B cell (primary cell): ENCODE measurements around the gene CACNB4. TPM values are rescaled to one million over a fixed set of nuclear protein-coding genes. Genes with fewer than 3 reads are reported as not detected.

ENCODE experiments used
- ATAC-seq: fragments of 200-7000 bp; cut with Tn5 transposase; one replicate; pipeline ENCODE4 v1.10.0; 2021; ENCODE audit warnings: low read depth, mild to moderate bottlenecking, moderate number of reproducible peaks, moderate library complexity
- CTCF ChIA-PET: fragments of 350-600 bp; sonication (Branson Sonifier 250); formaldehyde crosslinking; loops from one replicate; lab custom pipeline; 2021; ENCODE audit warnings: antibody characterized with exemption, inconsistent platforms; lab: Charles Lee
- POLR2A ChIA-PET: fragments of 350-600 bp; sonication (Branson Sonifier 250); formaldehyde crosslinking; loops from one replicate; lab custom pipeline; 2021; ENCODE audit warnings: antibody characterized with exemption; lab: Charles Lee
- DNase-seq: peaks from one replicate; pipeline ENCODE4 v3.0.0; 2013
- H2AFZ ChIP-seq: 2 replicates; pipeline ENCODE4 v1.6.1; 2012; ENCODE audit warnings: mild to moderate bottlenecking, low read depth, low read length; ENCODE audit not compliant: insufficient read depth, poor library complexity, severe bottlenecking
- H3K27ac ChIP-seq, 2 donors: 1 replicate in 1 of 2; 2 replicates in 1 of 2; pipeline ENCODE4 v1.5.1; 2012 to 2013; ENCODE audit warnings: low read length in 2 of 2, mild to moderate bottlenecking in 2 of 2, moderate library complexity in 1 of 2
- H3K27me3 ChIP-seq, 4 experiments: fragments of 200-600 bp in 1 of 4; sonication (generic) in 1 of 4; replicated peaks in 1 of 4; 1 replicate in 2 of 4; 2 replicates in 2 of 4; pipeline versions ENCODE4 v1.6.1 to v1.7.0; 2013 to 2016; ENCODE audit warnings: low read length in 3 of 4, mild to moderate bottlenecking in 2 of 4, mixed read lengths in 1 of 4, moderate library complexity in 1 of 4; ENCODE audit not compliant: insufficient read depth in 4 of 4, control insufficient read depth in 3 of 4; ENCODE audit errors: control extremely low read depth in 1 of 4
- H3K36me3 ChIP-seq, 2 experiments: replicated peaks in 1 of 2; 1 replicate in 1 of 2; 2 replicates in 1 of 2; pipeline versions ENCODE4 v1.6.1 to v1.7.1; 2013; ENCODE audit warnings: low read length in 1 of 2; ENCODE audit not compliant: insufficient read depth in 2 of 2, control insufficient read depth in 1 of 2; ENCODE audit errors: control extremely low read depth in 1 of 2, extremely low read depth in 1 of 2
- H3K4me1 ChIP-seq, 2 donors: fragments of 200-600 bp in 1 of 2; sonication (generic) in 1 of 2; 1 replicate in 1 of 2; 2 replicates in 1 of 2; pipeline versions ENCODE4 v1.5.1 to v1.6.1; 2013 to 2017; ENCODE audit warnings: low read length in 2 of 2; ENCODE audit not compliant: control insufficient read depth in 2 of 2, insufficient read depth in 2 of 2
- H3K4me2 ChIP-seq: replicated peaks from 2 replicates; pipeline ENCODE3; 2012; ENCODE audit warnings: mild to moderate bottlenecking, low read depth, low read length; ENCODE audit not compliant: poor library complexity, severe bottlenecking
- H3K4me3 ChIP-seq, 5 experiments: fragments of 200-600 bp in 1 of 5; sonication (generic) in 1 of 5; 1 replicate in 3 of 5; 2 replicates in 2 of 5; pipeline versions ENCODE4 v1.5.1 to v1.7.0; 2011 to 2016; ENCODE audit warnings: low read length in 4 of 5, mild to moderate bottlenecking in 4 of 5, low read depth in 2 of 5, control low read depth in 1 of 5, moderate library complexity in 1 of 5; ENCODE audit not compliant: insufficient read depth in 1 of 5; ENCODE audit errors: control extremely low read depth in 1 of 5, extremely low read depth in 1 of 5
- H3K79me2 ChIP-seq: fragments of 200-600 bp; sonication (generic); one replicate; pipeline ENCODE4 v1.6.0; 2016; ENCODE audit warnings: low read length; ENCODE audit not compliant: control insufficient read depth, insufficient read depth
- H3K9ac ChIP-seq: fragments of 200-600 bp; sonication (generic); 2 replicates; pipeline ENCODE4 v1.6.1; 2017; ENCODE audit warnings: mild to moderate bottlenecking, low read length, moderate library complexity
- H3K9me3 ChIP-seq, 3 donors: one replicate each; pipeline versions ENCODE4 v1.6.1 to v1.7.1; 2013; ENCODE audit warnings: low read length in 2 of 3; ENCODE audit not compliant: control insufficient read depth in 2 of 3, insufficient read depth in 1 of 3; ENCODE audit errors: control extremely low read depth in 1 of 3
- H4K20me1 ChIP-seq: 2 replicates; pipeline ENCODE4 v1.6.0; 2012; ENCODE audit warnings: mild to moderate bottlenecking, low read length; ENCODE audit not compliant: insufficient read depth, control insufficient read depth, poor library complexity, severe bottlenecking
- H3K27ac Mint-ChIP-seq: one replicate; pipeline ENCODE4 v1.8.0; 2021; ENCODE audit warnings: mixed read lengths
- H3K27me3 Mint-ChIP-seq: one replicate; pipeline ENCODE4 v1.8.0; 2021; ENCODE audit warnings: mixed read lengths
- H3K4me1 Mint-ChIP-seq: one replicate; pipeline ENCODE4 v1.8.0; 2021; ENCODE audit warnings: mixed read lengths
- H3K4me3 Mint-ChIP-seq: one replicate; pipeline ENCODE4 v1.8.0; 2021; ENCODE audit warnings: mixed read lengths
- H3K9me3 Mint-ChIP-seq: one replicate; pipeline ENCODE4 v1.8.0; 2022; ENCODE audit warnings: mixed read lengths; ENCODE audit not compliant: insufficient read depth
- CTCF ChIP-seq: fragments of 200-600 bp; IDR thresholded peaks from one replicate; pipeline ENCODE4 v1.8.0; 2022; ENCODE audit warnings: antibody characterized with exemption, mild to moderate bottlenecking
- EZH2 ChIP-seq: IDR thresholded peaks from 2 replicates; pipeline ENCODE4 v1.6.1; 2012; ENCODE audit warnings: borderline replicate concordance, low read depth, mild to moderate bottlenecking, moderate library complexity, low read length; ENCODE audit not compliant: insufficient read depth, poor library complexity, severe bottlenecking
- WGBS: methylation state at CpG from one replicate; pipeline ENCODE4 v1.1.5; 2013; ENCODE audit warnings: missing lambda C conversion rate; ENCODE audit not compliant: insufficient coverage; 5-methylcytosine and 5-hydroxymethylcytosine counted together
- intact Hi-C: fragments of 100-400 bp; cut with micrococcal nuclease; formaldehyde crosslinking; loops from one replicate; pipeline ENCODE4 v1.10.0; 2022
- polyA plus RNA-seq: library from polyadenylated mRNA; depleted of rRNA; stranded (reverse); fragments of >200 nt; gene quantifications from 2 replicates; pipeline ENCODE4 v1.2.3, GENCODE V29; 2012
- total RNA-seq, 2 donors: library from RNA; stranded (reverse); fragments of 120-200 nt in 1 of 2; gene quantifications; 1 replicate in 1 of 2; 2 replicates in 1 of 2; pipeline versions ENCODE4 v1.2.3 to v1.2.4, GENCODE V29; 2013 to 2022

Gene CACNB4
- total and polyA plus RNA-seq, 2 donors (not counting 1 experiment from before 2014, with no cell fraction given): 0.12 to 1.4 TPM

DNA sequence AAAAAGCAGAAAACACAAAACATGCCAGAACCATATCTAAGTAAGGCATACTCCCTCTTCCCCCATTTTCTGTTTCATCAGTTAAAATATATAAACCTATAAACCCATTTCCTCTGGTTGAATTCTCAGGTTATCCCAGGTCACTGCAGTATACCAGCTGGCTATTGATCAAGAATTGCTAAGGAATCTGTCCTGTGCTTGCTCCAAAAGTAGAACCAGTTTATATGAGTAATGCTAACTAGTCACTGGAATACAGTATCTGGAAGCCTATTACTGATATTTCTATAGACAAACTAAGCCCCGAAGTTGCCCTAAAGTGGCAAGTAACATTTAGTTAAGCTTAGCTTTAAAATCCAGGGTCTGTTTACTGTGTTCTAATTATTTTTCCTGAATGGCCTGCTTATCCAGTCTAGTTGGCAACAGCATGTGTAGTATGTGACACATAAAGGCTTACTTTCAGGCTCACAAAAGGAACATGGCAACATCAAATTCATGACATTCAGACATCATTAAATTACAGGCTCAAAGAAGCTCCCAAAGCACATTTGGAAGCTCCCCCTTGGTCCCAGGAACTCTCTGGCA lies 167.7 kb downstream of the CACNB4 start:
- POLR2A ChIA-PET: no interaction called here
- WGBS: no CpG with 5 or more reads among the region's 1 CpG
- H3K4me3 Mint-ChIP-seq: no peak overlapping the region
- ATAC-seq (no peak), DNase-seq (no peak)
- H3K9ac ChIP-seq: no peak overlapping the region
- H3K27me3 ChIP-seq: no peaks in the 10 kb centered on the region
- no peaks in the 10 kb centered on the region for H3K36me3 ChIP-seq
- no peak overlapping the region for H3K27ac Mint-ChIP-seq
- H3K9me3 ChIP-seq: no peaks in the 10 kb centered on the region
- H4K20me1 ChIP-seq: no peaks in the 10 kb centered on the region
- intact Hi-C loops: no loop called here
- CTCF ChIA-PET: interaction anchor here (1.3 to 2.3 kb wide), 2 partner anchors 15 to 17 kb away, joined by 4 to 8 read pairs; no protein-coding TSS in a partner anchor
- peaks cover 29% of the 10 kb centered on the region for H3K27me3 Mint-ChIP-seq
- H2AFZ ChIP-seq: no peak overlapping the region
- no peaks in the 10 kb centered on the region for H3K9me3 Mint-ChIP-seq
- no peaks in the 10 kb centered on the region for H3K4me1 ChIP-seq
- no peaks in the 10 kb centered on the region for H3K4me1 Mint-ChIP-seq
- no peaks in the 10 kb centered on the region for H3K79me2 ChIP-seq
- H3K4me2 ChIP-seq: no peak overlapping the region
- no peak for TF ChIP-seq CTCF
- no peak overlapping the region for H3K4me3 ChIP-seq
- no peak overlapping the region for H3K27ac ChIP-seq

DNA sequence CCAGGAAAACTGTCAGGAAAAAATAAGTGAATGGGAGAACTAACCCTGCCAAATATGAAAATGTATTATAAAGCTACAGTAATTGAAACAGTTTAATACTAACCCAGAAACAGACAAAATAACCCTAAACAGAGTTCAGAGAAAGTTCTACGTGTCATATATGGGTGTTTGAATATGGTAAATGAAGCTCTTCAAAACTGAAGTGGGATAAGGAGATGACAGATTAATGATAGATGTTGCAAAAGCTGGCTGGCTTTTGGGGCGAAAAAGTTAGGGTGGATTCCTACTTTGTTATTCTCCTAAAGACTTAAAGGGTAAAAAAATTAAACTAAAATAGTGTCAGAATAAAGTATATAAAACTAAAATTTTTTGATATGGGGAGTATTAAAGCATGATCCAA lies 168.8 kb downstream of the CACNB4 start:
- no CpG with 5 or more reads among the region's 2 CpGs for WGBS
- H3K4me3 Mint-ChIP-seq: no peak overlapping the region
- CTCF ChIA-PET: no interaction called here

More for the DNA sequence above, 168.8 kb downstream of the CACNB4 start:
- no peaks in the 10 kb centered on the region for H3K9me3 ChIP-seq
- no peak for TF ChIP-seq CTCF
- TF ChIP-seq EZH2: no peak
- DNase-seq (no peak), ATAC-seq (no peak)
- H3K4me2 ChIP-seq: no peak overlapping the region
- no peaks in the 10 kb centered on the region for H3K4me1 Mint-ChIP-seq
- H3K4me1 ChIP-seq: no peaks in the 10 kb centered on the region
- no peaks in the 10 kb centered on the region for H3K27me3 ChIP-seq
- H2AFZ ChIP-seq: no peak overlapping the region
- no peaks in the 10 kb centered on the region for H3K9me3 Mint-ChIP-seq
- no peaks in the 10 kb centered on the region for H3K36me3 ChIP-seq
- no peak overlapping the region for H3K27ac Mint-ChIP-seq
- H3K79me2 ChIP-seq: no peaks in the 10 kb centered on the region
- no peaks in the 10 kb centered on the region for H4K20me1 ChIP-seq
- POLR2A ChIA-PET: no interaction called here
- H3K9ac ChIP-seq: no peak overlapping the region
- intact Hi-C loops: no loop called here
- peaks cover 38% of the 10 kb centered on the region for H3K27me3 Mint-ChIP-seq
- H3K27ac ChIP-seq: no peak overlapping the region
- H3K4me3 ChIP-seq: no peak overlapping the region
